GM19324 (cell line): ENCODE results near the gene FNDC1.

ENCODE experiments used
- ATAC-seq: cut with Tn5 transposase; IDR thresholded peaks from one replicate; pipeline ENCODE4 v1.9.1; 2021; ENCODE audit warnings: mild to moderate bottlenecking, moderate library complexity; ENCODE audit not compliant: unreplicated experiment, low FRiP score

The FNDC1 gene

DNA sequence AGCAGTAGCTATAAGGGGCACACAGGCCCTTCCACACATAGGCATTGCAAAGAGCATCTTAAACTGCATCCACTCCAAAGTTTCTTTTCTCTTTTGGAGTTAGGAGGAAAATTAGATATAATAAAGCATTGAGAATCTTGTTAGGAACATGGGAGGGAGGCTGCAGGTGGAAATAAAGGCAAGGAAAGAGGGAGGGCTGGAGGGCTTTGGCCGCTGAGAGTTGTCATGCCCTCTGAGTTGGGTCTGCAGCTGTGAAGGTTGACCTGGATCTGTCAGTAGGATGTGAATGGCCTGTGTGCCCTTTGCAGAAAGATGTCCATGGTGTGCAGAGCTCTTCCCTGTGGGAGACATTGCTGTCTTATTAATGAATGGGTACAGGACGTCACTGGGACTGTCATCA, 134.0 kb downstream of the FNDC1 start:
- ATAC-seq = no peak

DNA sequence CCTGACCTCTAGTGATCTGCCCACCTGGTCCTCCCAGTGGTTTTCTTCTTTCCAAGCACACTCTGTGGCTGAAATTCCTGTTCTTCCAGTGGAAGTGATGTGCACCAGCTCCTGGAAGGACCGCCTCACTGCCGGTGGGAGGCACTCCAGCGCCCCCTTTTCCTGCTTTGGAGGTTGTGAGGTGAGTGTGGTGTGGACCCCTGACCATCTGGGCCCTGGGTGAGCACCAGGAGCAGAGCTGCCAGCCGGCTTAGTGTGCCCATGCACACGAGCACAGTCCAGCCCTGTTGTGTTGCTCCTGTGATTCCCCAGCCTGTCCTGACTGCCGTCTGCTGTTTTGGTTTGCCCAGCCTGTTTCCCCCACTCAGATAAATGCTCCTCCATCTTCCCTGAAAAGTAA, 134.6 kb downstream of the FNDC1 start:
- ATAC-seq = no peak

DNA sequence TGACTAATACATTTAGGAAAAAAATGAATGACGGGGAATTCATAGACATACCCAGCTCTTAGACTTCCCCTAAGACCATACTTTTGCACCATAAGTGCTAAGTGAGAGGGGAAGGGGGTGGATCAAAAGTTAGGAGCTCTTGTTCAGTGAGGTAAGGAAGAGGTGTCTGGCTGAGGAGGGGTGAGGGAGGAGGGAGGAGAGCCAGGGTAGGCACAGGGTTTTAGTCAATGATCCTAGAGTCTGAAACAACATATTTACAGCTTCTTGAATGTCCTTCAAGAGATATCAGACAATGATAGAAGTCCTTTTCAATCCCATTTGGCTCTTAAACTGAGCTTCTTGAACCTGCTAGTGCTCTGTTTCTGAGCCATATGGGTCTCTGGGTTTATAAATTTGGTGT, 135.4 kb downstream of the FNDC1 start:
- no peak for ATAC-seq

DNA sequence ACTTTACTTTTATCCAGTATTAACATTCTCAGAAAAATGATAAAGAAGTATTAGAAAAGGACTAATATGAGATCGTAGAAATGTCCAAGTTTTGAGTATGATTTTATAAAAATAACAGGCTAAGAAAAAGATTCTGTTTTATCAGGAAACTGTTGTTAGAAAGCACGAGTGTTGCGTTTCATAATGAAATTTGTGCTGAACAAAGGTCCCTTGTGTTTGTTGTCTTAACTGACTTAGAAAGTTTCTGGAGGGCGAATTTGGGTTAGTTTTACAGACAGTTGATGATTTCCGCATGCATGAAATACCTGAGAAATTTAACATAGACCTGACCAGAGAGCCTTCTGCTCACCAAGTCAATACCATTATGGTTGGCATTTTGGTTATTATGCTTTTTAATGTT, 136.0 kb downstream of the FNDC1 start:
- ATAC-seq = no peak

DNA sequence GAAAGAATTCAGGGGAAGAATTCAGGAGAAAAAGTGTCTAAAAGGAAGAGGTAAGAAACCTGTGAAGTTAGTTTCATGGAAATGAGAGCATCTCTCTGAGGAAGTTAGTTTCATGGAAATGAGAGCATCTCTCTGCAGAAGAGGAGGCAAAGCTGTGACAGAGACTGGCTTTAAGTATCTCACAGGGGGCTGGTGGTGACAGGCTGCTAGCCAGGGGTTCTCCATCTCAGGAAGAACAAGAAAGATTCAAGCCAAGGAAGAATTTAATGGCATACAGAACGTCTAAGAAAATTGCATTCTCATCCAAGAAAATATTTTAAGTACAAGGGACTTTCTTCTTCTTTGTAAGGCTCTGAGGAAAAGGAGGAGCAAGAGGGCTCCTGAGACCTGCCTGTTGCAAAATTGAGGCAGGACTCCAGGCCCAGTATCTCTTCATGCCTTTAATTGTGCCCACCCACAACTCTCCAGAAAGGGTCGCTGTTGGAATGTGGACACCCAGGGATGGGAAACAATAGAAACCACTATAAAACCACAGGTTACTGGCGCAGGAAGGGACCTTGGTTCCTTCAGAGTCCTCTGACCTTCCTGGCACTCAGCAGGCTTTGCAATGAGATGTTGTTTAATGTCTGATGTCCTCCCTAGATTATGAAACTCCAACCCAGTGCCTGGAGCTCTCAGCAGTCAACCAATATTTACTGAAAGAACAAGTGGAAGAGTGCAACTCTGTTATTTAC, 136.8 kb downstream of the FNDC1 start:
- no peak for ATAC-seq

DNA sequence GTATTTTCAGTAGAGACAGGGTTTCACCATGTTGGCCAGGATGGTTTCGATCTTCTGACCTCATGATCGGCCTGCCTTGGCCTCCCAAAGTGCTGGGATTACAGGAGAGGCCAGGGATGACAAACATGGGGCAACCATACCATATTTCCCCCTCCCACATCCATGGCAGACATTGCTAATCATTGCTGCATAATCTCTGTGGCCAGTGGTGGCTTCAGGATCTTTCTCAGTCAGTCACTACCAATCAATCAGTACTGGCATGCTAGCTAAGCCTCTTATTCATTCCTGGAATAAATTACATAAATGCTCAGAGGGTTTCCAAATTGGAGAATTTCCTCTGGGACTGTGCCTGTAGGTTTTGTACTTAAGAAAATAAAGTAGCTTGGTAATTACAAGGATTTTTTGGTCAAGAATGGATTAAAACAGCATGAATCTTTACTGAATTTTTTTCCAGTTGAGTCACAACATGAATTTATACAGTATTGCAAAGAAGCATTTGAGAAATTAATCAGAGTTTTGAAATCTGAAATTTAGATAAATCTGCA, 138.1 kb downstream of the FNDC1 start:
- ATAC-seq = no peak

DNA sequence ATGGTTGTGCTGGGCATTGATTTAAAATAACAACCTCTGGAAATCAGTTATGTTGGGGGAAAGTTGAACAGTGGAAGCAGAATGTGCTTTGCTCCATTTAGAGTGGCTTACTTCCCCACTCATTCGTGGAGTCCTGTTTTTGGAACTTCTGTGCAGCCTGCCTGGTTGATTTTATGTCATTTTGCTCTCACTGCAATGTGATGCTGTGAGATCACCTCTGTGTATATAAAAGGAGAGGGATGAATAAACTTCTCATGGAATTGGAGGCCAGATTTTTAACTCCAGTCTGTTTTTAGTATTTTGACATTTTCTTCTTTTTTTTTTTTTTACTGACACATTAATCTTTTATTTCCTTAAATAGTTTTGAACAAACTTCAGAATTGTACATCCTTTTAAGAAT, 139.0 kb downstream of the FNDC1 start:
- no peak for ATAC-seq

DNA sequence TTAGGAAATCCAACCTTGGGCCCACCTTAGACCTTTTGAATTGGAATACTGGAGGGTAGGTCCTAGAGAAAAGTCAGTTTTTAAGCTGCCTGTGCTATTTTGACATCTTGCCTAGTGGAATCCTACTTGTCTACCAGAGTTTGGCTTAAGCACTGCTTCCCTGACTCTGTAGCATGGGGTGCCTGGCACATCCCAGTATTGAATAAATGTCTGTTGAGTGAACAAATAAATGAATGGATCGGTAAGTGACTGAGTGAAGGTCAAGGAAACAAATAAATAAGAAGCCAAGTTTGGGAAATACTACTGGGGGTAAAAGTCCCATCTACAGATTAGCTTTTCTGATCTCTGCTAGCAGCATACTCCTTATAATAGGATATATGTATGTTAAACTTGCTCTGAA, 140.5 kb downstream of the FNDC1 start:
- ATAC-seq = no peak

DNA sequence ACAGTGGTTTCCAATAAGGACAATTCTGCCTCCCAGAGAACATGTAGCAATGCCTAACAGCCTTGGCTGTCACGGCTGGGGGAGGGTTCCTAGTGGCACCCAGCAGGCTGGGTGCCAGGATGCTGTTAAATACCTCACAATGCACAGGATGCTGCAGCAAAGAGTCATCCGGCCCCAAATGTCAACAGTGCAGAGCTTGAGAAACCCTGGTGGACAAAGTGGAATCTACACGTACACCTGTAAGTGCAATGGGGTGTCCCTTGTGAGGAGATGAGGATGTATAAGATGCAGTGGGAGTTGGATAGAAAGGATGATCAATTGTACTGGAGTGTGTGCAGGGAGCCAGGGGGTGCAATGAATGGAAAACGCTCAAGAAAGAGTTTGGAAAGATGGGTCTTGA, 142.4 kb downstream of the FNDC1 start:
- no peak for ATAC-seq

DNA sequence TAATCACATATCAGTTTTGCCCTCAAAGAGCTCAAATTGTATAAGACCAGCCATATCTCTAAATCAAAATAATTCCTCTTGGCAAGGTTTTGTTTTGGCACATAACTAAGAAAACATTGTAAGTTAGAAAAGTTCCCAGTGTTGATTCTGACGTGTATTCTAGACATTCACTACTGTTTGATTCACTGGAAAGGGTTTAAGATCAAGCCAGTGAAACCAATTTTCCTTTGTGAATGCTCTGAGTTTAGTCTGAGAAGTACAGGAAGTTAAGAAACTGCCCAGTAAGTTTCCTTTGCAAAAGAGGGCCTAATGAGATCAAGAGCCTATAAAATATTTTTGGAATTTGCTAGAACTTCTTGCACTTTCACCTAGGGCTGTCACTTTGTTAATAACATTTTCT, 143.0 kb downstream of the FNDC1 start:
- no peak for ATAC-seq

DNA sequence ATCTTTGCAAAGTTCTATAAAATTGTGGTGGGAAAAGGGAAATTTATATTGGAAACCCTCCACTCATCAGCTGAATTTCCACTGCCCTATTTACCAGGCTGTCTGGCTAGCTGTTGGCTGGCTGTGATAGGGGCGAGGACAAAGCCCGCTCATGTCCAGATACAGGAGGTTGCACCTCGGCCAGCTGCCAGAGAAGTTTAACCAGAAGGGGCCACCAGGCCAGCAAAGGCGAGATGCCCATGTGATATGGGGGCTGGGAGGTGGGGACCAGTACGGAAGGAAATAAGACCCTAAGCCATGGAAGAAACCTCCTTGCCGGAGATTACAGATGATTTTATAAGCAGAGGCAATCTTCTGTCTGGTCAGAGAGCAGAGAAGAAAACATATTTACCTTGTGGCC, 143.8 kb downstream of the FNDC1 start:
- no peak for ATAC-seq

DNA sequence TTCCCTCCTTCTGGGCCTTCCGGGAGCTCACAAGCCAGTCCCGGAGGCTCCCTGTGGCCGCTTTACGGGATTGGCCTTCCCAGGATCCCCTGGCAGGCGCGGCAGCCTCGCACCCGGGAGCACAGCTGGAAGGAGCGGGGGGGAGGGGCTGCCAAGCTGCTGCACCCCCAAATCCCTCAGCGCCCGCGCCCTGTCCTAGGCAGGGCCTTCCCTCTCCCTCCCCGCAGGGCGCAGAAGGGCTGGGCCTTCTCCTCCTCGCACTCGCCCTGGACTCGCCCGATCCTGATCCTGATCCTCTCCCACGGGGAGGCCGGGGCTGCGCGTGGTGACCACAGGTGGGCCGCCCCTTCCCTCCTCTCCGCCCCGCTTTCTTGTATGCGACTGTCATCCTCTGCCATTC, 146.4 kb downstream of the FNDC1 start:
- no peak for ATAC-seq

DNA sequence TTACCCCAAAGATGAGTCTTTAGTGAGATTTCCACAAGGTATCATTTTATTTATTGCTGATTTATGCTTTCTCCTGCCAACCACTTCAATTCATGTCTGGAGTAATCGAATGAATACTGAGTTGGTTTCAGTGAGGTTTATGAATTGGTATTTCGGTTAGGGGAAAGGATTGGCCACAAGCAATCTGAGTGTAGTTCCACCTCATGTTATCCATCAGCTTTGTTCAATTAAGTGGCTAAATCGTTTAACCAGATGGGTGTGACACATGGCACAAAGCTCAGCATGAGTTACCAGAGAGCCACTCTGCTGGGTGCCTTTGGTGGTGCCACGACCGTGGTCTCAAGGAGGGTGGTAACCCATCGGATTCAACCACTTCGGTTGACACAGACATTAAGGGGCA, 148.2 kb downstream of the FNDC1 start:
- no peak for ATAC-seq

DNA sequence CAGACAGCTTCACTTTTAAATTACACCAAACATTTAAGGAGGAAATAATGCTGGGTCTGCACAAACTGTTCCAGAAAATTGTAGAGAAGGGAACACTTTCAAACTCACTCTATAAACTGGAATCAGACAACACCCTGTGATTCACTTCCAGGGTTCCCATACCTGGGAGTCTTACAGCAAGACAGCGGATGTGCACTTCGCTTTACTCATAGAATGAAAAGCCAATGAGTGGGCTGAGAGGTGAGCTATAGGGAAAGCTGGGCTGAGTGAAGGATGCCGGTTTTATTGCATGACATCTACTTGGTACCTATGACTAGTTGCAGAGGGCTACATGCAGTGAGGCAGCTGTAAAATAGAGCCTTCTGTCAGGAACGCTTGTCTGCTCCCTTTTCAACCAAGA, 152.1 kb downstream of the FNDC1 start:
- no peak for ATAC-seq
